K562 (cell line): ENCODE measurements around the gene USP2. TPM values are rescaled to one million over a fixed set of nuclear protein-coding genes. Genes with fewer than 3 reads are reported as not detected.
A peak's percentile ranks its signal among the peaks of the same experiment; 100 is the strongest.

ENCODE experiments used
- BHLHE40 ChIP-seq: IDR thresholded peaks from 2 replicates; pipeline ENCODE4 v1.6.1; 2011; ENCODE audit warnings: low read length, improper control_type of control experiment
- CBX1 ChIP-seq: sonication (generic); IDR thresholded peaks from 2 replicates; pipeline ENCODE4 v1.6.1; 2016; ENCODE audit warnings: antibody characterized with exemption, low read depth, mild to moderate bottlenecking
- CREB3 ChIP-seq: fragments of 450-650 bp; conservative IDR thresholded peaks from 2 replicates; pipeline ENCODE4 v1.6.1; 2016; ENCODE audit warnings: missing genetic modification characterization, low read depth, mild to moderate bottlenecking, missing compliant biosample characterization, moderate library complexity
- DNMT1 ChIP-seq: fragments of 450-650 bp; IDR thresholded peaks from 2 replicates; pipeline ENCODE4 v1.6.1; 2016; ENCODE audit warnings: antibody characterized with exemption, mild to moderate bottlenecking
- DPF2 ChIP-seq: fragments of 450-650 bp; IDR thresholded peaks from 2 replicates; pipeline ENCODE4 v1.6.1; 2016
- FOXM1 ChIP-seq, 2 experiments: fragments of 450-650 bp in 1 of 2; sonication (generic) in 1 of 2; formaldehyde crosslinking in 1 of 2; IDR thresholded peaks; 2 replicates each; pipeline versions ENCODE4 v1.6.1 to v1.9.0; 2017 to 2022; ENCODE audit warnings: low read depth in 2 of 2, mild to moderate bottlenecking in 2 of 2, missing genetic modification reagents in 1 of 2, moderate library complexity in 1 of 2
- HDAC2 ChIP-seq: fragments of 450-650 bp; IDR thresholded peaks from 2 replicates; pipeline ENCODE4 v1.6.1; 2016; ENCODE audit warnings: mild to moderate bottlenecking
- HMGXB4 ChIP-seq: sonication (generic); formaldehyde crosslinking; IDR thresholded peaks from 2 replicates; pipeline ENCODE4 v1.8.1; 2023; ENCODE audit warnings: mild to moderate bottlenecking, missing genetic modification reagents
- KAT7 ChIP-seq: sonication (generic); formaldehyde crosslinking; IDR thresholded peaks from 2 replicates; pipeline ENCODE4 v1.8.0; 2022; ENCODE audit warnings: missing genetic modification reagents, mild to moderate bottlenecking, borderline replicate concordance
- LEF1 ChIP-seq: fragments of 450-650 bp; IDR thresholded peaks from 2 replicates; pipeline ENCODE4 v1.6.1; 2016; ENCODE audit warnings: mild to moderate bottlenecking
- MEIS2 ChIP-seq: fragments of 450-650 bp; IDR thresholded peaks from 2 replicates; pipeline ENCODE4 v1.6.1; 2014; ENCODE audit warnings: mild to moderate bottlenecking; ENCODE audit not compliant: partially characterized antibody
- NCOR1 ChIP-seq: fragments of 450-650 bp; IDR thresholded peaks from 2 replicates; pipeline ENCODE4 v1.6.1; 2016; ENCODE audit warnings: mild to moderate bottlenecking, moderate library complexity
- PCBP1 ChIP-seq: fragments of 200-400 bp; formaldehyde crosslinking; IDR thresholded peaks from 2 replicates; pipeline ENCODE4 v1.6.1; 2018; ENCODE audit warnings: mild to moderate bottlenecking, low read depth, low read length; ENCODE audit not compliant: poor library complexity, severe bottlenecking
- RBFOX2 ChIP-seq: fragments of 200-400 bp; formaldehyde crosslinking; IDR thresholded peaks from 2 replicates; pipeline ENCODE4 v1.6.1; 2017; ENCODE audit warnings: low read depth, mild to moderate bottlenecking, low read length, moderate library complexity
- STAG1 ChIP-seq: sonication (generic); formaldehyde crosslinking; IDR thresholded peaks from 2 replicates; pipeline ENCODE4 v1.5.0; 2020; ENCODE audit warnings: missing genetic modification reagents, borderline replicate concordance
- TAF9B ChIP-seq: fragments of 450-650 bp; IDR thresholded peaks from 2 replicates; pipeline ENCODE4 v1.6.1; 2018; ENCODE audit warnings: mild to moderate bottlenecking; ENCODE audit not compliant: partially characterized antibody
- ZNF212 ChIP-seq: fragments of 450-650 bp; formaldehyde crosslinking; IDR thresholded peaks from 2 replicates; pipeline ENCODE4 v1.4.0; 2020; ENCODE audit warnings: mild to moderate bottlenecking
- ZNF347 ChIP-seq: fragments of 450-650 bp; formaldehyde crosslinking; IDR thresholded peaks from 2 replicates; pipeline ENCODE4 v1.4.0; 2020; ENCODE audit warnings: low read depth, mild to moderate bottlenecking, moderate library complexity
- ZNF408 ChIP-seq: fragments of 250-450 bp; sonication (Bioruptor Pico); IDR thresholded peaks from 2 replicates; pipeline ENCODE4 v1.4.0; 2020; ENCODE audit warnings: low read depth, mild to moderate bottlenecking, moderate library complexity
- polyA plus RNA-seq, 8 experiments: library from polyadenylated mRNA; depleted of rRNA in 4 of 8; stranded (reverse) in 5 of 8; unstranded in 3 of 8; fragments of >200 nt; fragmentation: Nextera tagmentation in 2 of 8; fragmentation: Illumina TruSeq in 1 of 8; extraction: Ambion mirVana in 2 of 8; extraction: Trizol in 1 of 8; gene quantifications; 2 replicates each; pipeline versions ENCODE4 v1.2.1 to v1.2.3, GENCODE V29; 2011 to 2014; ENCODE audit warnings: inconsistent platforms in 1 of 8, missing spikeins in 1 of 8
- total RNA-seq, 7 experiments: library from RNA; depleted of rRNA in 6 of 7; stranded (reverse); fragments of >200 nt in 6 of 7; fragmentation: Illumina TruSeq in 2 of 7; extraction: Trizol in 2 of 7; gene quantifications; 2 replicates each; pipeline versions ENCODE4 v1.2.1 to v1.2.3, GENCODE V29; 2011 to 2021; ENCODE audit warnings: low replicate concordance in 1 of 7
- TF ChIP-seq, protein P1 (sequence below): fragments of 250-450 bp; sonication (Bioruptor Pico); IDR thresholded peaks from 2 replicates; pipeline ENCODE4 v1.9.0; 2021; ENCODE audit warnings: mild to moderate bottlenecking
- TF ChIP-seq, protein P2 (sequence below): fragments of 450-650 bp; formaldehyde crosslinking; IDR thresholded peaks from 2 replicates; pipeline ENCODE4 v1.4.0; 2020; ENCODE audit warnings: mild to moderate bottlenecking, moderate library complexity
- TF ChIP-seq, protein P3 (sequence below): fragments of 250-450 bp; sonication (Bioruptor Pico); IDR thresholded peaks from 2 replicates; pipeline ENCODE4 v1.8.0; 2022; ENCODE audit warnings: inconsistent platforms

USP2 gene
- total and polyA plus RNA-seq, 9 of the 15 experiments (the other 6 are each of a cell fraction or from before 2014, with no cell fraction given) = 2.8 to 16.9 (median 3.9) TPM

- TF ChIP-seq FOXM1 (IDR thresholded peaks at IDR 0.05; ENCODE audit: low read depth) = no peak
- no peak; the same call in 1 of the 2 replicates for TF ChIP-seq FOXM1 (CRISPR knock-in tag; IDR thresholded peaks at IDR 0.05; ENCODE audit: low read depth)
- TF ChIP-seq TAF9B = peak; percentile 64
- TF ChIP-seq, protein P1, sequence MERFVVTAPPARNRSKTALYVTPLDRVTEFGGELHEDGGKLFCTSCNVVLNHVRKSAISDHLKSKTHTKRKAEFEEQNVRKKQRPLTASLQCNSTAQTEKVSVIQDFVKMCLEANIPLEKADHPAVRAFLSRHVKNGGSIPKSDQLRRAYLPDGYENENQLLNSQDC (CRISPR knock-in tag) = no peak
- TF ChIP-seq PCBP1 = no peak
- no peak for TF ChIP-seq STAG1
- TF ChIP-seq NCOR1 = peak; percentile 51
- no peak for TF ChIP-seq ZNF212 (CRISPR knock-in tag)
- peak; percentile 27 for TF ChIP-seq LEF1
- no peak for TF ChIP-seq HDAC2
- no peak for TF ChIP-seq DNMT1
- TF ChIP-seq ZNF408 (CRISPR knock-in tag) = no peak
- TF ChIP-seq BHLHE40 = no peak
- peak; percentile 79; the same call in 1 of the 2 replicates for TF ChIP-seq KAT7 (CRISPR knock-in tag)
- TF ChIP-seq DPF2 = peak; percentile 24
- no peak for TF ChIP-seq ZNF347 (CRISPR knock-in tag)
- no peak for TF ChIP-seq MEIS2
- TF ChIP-seq, protein P2, sequence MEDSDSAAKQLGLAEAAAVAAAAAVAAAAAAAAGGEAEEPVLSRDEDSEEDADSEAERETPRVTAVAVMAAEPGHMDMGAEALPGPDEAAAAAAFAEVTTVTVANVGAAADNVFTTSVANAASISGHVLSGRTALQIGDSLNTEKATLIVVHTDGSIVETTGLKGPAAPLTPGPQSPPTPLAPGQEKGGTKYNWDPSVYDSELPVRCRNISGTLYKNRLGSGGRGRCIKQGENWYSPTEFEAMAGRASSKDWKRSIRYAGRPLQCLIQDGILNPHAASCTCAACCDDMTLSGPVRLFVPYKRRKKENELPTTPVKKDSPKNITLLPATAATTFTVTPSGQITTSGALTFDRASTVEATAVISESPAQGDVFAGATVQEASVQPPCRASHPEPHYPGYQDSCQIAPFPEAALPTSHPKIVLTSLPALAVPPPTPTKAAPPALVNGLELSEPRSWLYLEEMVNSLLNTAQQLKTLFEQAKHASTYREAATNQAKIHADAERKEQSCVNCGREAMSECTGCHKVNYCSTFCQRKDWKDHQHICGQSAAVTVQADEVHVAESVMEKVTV (CRISPR knock-in tag) = no peak
- TF ChIP-seq RBFOX2 = no peak; the same call in 1 of the 2 replicates
- no peak for TF ChIP-seq HMGXB4 (CRISPR knock-in tag)
- no peak; the same call in 1 of the 2 replicates for TF ChIP-seq CREB3 (tag)
- no peak for TF ChIP-seq CBX1
- TF ChIP-seq, protein P3, sequence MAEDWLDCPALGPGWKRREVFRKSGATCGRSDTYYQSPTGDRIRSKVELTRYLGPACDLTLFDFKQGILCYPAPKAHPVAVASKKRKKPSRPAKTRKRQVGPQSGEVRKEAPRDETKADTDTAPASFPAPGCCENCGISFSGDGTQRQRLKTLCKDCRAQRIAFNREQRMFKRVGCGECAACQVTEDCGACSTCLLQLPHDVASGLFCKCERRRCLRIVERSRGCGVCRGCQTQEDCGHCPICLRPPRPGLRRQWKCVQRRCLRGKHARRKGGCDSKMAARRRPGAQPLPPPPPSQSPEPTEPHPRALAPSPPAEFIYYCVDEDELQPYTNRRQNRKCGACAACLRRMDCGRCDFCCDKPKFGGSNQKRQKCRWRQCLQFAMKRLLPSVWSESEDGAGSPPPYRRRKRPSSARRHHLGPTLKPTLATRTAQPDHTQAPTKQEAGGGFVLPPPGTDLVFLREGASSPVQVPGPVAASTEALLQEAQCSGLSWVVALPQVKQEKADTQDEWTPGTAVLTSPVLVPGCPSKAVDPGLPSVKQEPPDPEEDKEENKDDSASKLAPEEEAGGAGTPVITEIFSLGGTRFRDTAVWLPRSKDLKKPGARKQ (CRISPR knock-in tag) = no peak
Observed at GRCh38 chr11:119318240-119319135, 63.0 kb downstream of the USP2 start (continued).
